ENCODE measurements around the gene YPEL1. TPM values are rescaled to one million over a fixed set of nuclear protein-coding genes. Genes with fewer than 3 reads are reported as not detected.

The YPEL1 gene
- total and polyA plus RNA-seq, 2 of the 13 experiments (the other 11 are each of a cell fraction or from before 2014, with no cell fraction given), result 0.33 to 2.5 TPM

- TF ChIP-seq ZNF44 (CRISPR knock-in tag; IDR thresholded peaks at IDR 0.05), result no peak
- TF ChIP-seq CEBPB (IDR thresholded peaks at IDR 0.05; ENCODE audit: borderline replicate concordance, low read depth, low read length), result no peak
- no peak for TF ChIP-seq HNF4A (CRISPR knock-in tag; IDR thresholded peaks at IDR 0.05)
- peak; percentile 70; the same call in 1 of the 2 replicates for TF ChIP-seq ZNF34 (CRISPR knock-in tag; IDR thresholded peaks at IDR 0.05; ENCODE audit: borderline replicate concordance)
- TF ChIP-seq ZMAT5 (CRISPR knock-in tag; IDR thresholded peaks at IDR 0.05; ENCODE audit: borderline replicate concordance, low read depth), result no peak
- no peak for TF ChIP-seq PRPF4 (IDR thresholded peaks at IDR 0.05; ENCODE audit: low read depth, low read length, poor library complexity, severe bottlenecking)
- no peak for TF ChIP-seq AHR (CRISPR knock-in tag; IDR thresholded peaks at IDR 0.05)
- TF ChIP-seq ZFP36 (IDR thresholded peaks at IDR 0.05; ENCODE audit: borderline replicate concordance, low read depth, low read length, partially characterized antibody), result no peak
- TF ChIP-seq YY1 (IDR thresholded peaks at IDR 0.05; ENCODE audit: insufficient read depth, insufficient replicate concordance, low read depth, low read length), result no peak
- TF ChIP-seq ZNF850 (CRISPR knock-in tag; conservative IDR thresholded peaks at IDR 0.05), result no peak
- TF ChIP-seq ZNF784 (CRISPR knock-in tag; IDR thresholded peaks at IDR 0.05; ENCODE audit: borderline replicate concordance), result no peak
- TF ChIP-seq ESRRA (CRISPR knock-in tag; IDR thresholded peaks at IDR 0.05; ENCODE audit: low read depth), result 0 out of 2 replicates have a peak, but pooled peaks have one; percentile 42
- TF ChIP-seq ZNF720 (CRISPR knock-in tag; IDR thresholded peaks at IDR 0.05), result no peak
- TF ChIP-seq ZNF275 (CRISPR knock-in tag; IDR thresholded peaks at IDR 0.05; ENCODE audit: borderline replicate concordance), result 0 out of 2 replicates have a peak, but pooled peaks have one; percentile 53
- peak; percentile 68; the same call in 1 of the 2 replicates for TF ChIP-seq ZNF441 (CRISPR knock-in tag; IDR thresholded peaks at IDR 0.05; ENCODE audit: borderline replicate concordance)
- TF ChIP-seq CREM (IDR thresholded peaks at IDR 0.05), result no peak
- TF ChIP-seq CREM (CRISPR knock-in tag; IDR thresholded peaks at IDR 0.05), result no peak
- TF ChIP-seq TP53 (CRISPR knock-in tag; conservative IDR thresholded peaks at IDR 0.05), result no peak
- no peak for TF ChIP-seq ZSCAN9 (CRISPR knock-in tag; IDR thresholded peaks at IDR 0.05; ENCODE audit: borderline replicate concordance)
- no peak for TF ChIP-seq RBM39 (IDR thresholded peaks at IDR 0.05; ENCODE audit: low read depth, low read length, poor library complexity, severe bottlenecking)
- no peak for TF ChIP-seq ELF4 (CRISPR knock-in tag; IDR thresholded peaks at IDR 0.05; ENCODE audit: borderline replicate concordance)
- TF ChIP-seq HCFC1 (IDR thresholded peaks at IDR 0.05; ENCODE audit: low read depth, low read length), result no peak
- TF ChIP-seq ZFP1 (CRISPR knock-in tag; IDR thresholded peaks at IDR 0.05), result no peak
- no peak for TF ChIP-seq FOXC1 (CRISPR knock-in tag; IDR thresholded peaks at IDR 0.05; ENCODE audit: borderline replicate concordance)
- peak; percentile 62; the same call in 1 of the 2 replicates for TF ChIP-seq ZSCAN20 (CRISPR knock-in tag; IDR thresholded peaks at IDR 0.05; ENCODE audit: borderline replicate concordance)
- TF ChIP-seq KLF9 (CRISPR knock-in tag; IDR thresholded peaks at IDR 0.05; ENCODE audit: low read depth), result no peak
- TF ChIP-seq ZNF512 (CRISPR knock-in tag; IDR thresholded peaks at IDR 0.05), result no peak
These were observed at the start of gene YPEL1 (continued) for GRCh38 chr22:21735200-21736083.

Measured in HepG2 (cell line).